Activated T-cell treated with anti-CD3 and anti-CD28 coated beads for 4 hours (primary cell): ENCODE results near the gene PPIL4.

Source experiments
- DNase-seq: peaks from one replicate; pipeline ENCODE4 v3.0.0-alpha.2; 2020

The PPIL4 gene, protein sequence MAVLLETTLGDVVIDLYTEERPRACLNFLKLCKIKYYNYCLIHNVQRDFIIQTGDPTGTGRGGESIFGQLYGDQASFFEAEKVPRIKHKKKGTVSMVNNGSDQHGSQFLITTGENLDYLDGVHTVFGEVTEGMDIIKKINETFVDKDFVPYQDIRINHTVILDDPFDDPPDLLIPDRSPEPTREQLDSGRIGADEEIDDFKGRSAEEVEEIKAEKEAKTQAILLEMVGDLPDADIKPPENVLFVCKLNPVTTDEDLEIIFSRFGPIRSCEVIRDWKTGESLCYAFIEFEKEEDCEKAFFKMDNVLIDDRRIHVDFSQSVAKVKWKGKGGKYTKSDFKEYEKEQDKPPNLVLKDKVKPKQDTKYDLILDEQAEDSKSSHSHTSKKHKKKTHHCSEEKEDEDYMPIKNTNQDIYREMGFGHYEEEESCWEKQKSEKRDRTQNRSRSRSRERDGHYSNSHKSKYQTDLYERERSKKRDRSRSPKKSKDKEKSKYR

GRCh38 chr6:149545754-149546471 is at the start of gene PPIL4:
Gene PPIL4 (minus strand): TSS chr6:149546043. CDS start chr6:149546005, 38 bp downstream.
- DNase-seq, result peak; percentile 94

DNA sequence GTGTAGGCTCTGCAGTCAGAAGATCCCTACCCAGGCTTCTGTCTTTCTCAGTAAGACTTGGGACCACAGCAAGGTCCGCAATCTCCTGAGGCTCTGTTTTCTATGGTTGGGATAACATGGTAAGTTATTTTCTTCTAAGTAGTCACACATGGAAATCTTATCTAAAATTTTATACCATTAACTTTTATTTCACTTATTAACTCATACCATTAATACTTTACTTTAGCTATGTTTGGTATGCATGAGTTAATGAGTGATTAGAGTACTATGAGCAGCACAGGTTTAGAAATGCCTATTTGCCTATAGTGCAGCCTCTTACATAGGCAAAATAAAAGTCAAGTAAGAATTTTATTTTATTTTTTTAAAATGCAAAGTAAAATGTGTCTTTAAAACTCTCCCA is 47.6 kb upstream of the PPIL4 start:
- no peak for DNase-seq

- DNase-seq, result no peak
Measured at GRCh38 chr6:149592983-149593382, 47.1 kb upstream of the PPIL4 start.

DNA sequence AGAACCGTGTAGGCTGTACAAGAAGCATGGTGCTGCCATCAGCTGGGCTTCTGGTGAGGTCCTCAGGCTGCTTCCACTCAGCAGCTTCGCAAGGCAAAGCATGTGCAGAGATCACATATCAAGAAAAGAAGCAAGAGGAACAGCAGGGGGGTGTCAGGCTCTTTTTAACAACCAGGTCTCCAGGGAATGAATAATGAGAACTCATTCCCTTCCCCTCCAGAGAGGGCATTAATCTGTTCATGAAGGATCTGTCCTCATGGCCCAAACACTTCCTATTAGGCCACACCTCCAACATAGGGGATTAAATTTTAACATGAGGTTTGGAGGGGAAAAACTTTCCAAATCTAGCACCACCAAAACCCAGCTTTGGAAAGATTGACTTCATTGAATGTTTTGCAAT is 40.3 kb upstream of the PPIL4 start:
- no peak for DNase-seq

- no peak for DNase-seq
Measured at GRCh38 chr6:149581349-149581748, 35.5 kb upstream of the PPIL4 start.

- DNase-seq, result no peak
Measured at GRCh38 chr6:149580880-149581279, 35.0 kb upstream of the PPIL4 start.

- no peak for DNase-seq
Measured at GRCh38 chr6:149567945-149568585, 22.2 kb upstream of the PPIL4 start.

- no peak for DNase-seq
Measured at GRCh38 chr6:149567194-149567586, 21.3 kb upstream of the PPIL4 start.

DNA sequence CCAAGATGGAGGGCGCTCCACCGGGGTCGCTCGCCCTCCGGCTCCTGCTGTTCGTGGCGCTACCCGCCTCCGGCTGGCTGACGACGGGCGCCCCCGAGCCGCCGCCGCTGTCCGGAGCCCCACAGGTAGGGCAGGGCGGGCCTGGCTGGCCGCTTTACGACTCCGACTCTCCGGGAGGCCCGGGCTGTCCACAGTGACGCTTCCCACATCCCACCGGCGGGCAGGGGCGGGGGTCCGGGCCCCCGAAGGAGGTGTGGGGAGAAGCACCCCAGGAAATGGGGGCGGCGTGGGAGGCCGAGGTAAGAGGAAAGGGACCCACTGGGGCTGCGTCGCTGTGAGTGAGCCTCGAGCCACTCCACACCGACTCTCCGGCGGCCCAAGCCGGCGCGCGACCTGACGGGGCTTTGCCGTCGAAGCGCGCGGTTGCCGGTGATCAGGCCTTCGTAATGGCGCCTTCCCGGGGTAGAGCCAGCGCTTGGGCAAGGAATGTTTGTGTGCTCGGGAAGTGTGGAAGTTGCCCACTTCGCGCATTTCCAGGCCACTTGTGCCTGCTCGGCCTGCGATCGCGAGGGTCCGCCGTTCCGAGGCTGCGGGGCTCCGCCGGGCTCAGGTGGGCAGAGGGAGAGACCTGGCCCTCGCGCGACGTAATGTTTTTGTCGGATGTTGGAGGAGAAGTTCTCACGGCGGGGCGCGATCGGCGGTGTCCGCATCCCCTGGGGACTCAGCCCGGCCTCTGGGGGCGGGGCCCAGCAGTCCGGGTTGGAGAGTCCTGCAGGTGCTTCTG is 20.8 kb upstream of the PPIL4 start:
- peak; percentile 58 for DNase-seq

DNA sequence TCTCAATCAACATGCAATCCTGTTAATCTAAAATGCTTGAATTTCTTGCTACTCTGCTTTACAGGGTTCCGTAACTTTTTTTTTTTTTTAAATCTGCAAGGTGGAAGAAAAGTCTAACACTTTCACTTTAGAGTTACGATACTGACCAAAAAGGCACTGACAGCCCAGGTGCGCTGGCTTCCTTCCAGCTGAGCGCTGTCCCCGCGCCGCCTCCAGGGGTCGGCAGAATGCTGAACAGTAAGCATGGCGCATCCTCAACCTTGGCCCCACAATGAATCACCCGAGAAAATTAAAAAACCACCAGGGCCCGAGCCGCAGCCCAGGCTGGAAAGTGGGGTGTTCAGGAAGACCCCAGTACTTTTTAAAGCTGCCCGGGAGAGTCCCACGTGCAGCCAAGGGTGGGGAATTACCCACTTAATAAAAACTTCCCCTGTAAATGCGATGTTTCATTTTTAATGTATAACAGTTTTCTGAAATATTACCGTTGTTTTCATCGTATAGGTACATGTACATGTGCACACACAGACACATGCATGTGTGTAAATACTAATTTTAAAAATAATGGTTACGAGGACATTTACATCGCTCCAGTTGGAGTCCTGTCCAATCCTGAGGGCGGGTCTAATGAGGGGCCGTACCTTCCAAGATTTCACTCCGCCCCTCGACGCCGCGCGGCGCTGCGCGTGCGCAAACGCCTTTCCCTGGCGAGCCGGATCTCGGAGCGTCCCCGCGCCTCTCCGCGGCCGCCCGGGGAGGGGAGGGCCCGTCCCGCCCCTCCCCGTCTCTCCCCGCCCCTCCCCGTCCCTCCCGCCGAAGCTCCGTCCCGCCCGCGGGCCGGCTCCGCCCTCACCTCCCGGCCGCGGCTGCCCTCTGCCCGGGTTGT is 19.9 kb upstream of the PPIL4 start, which contains the start of gene GINM1:
Gene GINM1, plus strand, starts transcription at position 849 of the 883 bp plus-strand sequence. CDS start 40 bp downstream, outside the sequence.
- DNase-seq, result peak; percentile 94

DNA sequence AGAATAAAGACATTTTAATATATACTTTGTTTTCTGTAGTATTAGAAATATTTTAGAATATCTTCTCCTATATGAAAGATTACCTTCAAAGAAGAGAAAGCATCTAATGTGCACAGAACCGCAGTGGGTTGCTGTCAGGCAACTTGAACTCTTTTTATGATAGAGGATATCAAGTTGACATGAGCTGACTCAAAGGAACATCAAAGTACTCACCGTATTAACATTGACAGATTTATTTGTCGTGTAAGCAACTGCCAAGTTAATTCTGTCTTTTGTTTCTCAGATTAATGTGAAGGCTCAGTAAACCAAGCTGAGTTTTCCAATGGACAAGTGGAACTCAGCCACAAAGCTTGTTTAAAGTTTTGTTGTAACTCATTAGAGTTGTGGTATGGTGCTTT is 18.1 kb upstream of the PPIL4 start:
- no peak for DNase-seq

DNA sequence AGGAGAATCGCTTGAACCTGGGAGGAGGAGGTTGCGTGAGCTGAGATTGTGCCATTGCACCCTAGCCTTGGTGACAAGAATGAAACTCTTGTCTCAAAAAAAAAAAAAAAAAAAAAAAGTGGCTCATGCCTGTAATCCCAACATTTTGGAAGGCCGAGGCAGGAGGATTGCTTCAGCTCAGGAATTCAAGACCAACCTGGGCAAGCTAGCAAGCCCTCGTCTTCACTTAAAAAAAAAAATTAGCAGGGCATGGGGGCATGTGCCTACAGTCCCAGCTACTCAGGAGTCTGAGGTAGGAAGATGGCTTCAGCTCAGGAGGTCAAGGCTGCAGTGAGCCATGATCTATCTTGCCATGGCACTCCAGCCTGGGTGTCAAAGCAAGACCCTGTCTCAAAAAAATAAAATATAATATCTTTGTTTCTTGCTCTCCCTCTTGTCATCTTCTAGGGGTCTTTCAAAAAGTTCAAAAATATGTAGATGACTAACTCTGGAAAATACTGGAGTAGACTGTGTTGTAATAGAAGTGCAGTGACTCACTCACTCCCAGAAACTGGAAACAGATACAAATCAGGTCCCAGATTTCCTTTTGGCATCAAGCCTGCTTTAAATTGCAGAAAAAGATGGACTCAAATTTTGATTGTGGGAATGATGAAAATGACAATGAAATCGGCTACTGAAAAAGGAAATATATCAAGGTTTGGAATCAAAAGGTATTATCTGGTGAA is 17.5 kb upstream of the PPIL4 start:
- DNase-seq, result no peak

DNA sequence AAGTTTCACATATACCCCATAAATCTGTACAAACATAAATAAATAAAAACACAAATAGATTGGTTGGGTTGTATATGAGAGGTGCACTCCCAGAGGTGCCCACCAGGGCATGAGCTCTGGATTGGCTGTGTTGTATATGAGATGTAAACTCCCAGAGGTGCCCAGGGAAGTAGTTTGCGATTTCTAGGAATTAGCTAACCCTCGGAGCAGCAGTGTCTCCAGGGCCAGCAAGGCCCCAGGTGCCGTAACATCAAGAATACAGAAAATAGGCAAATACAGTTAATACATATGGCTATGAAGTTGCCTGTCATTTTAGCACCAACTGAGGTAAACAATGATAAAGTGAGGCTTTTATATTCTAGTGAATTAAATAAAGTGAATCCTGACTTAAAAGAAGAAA is 14.9 kb upstream of the PPIL4 start:
- no peak for DNase-seq

DNA sequence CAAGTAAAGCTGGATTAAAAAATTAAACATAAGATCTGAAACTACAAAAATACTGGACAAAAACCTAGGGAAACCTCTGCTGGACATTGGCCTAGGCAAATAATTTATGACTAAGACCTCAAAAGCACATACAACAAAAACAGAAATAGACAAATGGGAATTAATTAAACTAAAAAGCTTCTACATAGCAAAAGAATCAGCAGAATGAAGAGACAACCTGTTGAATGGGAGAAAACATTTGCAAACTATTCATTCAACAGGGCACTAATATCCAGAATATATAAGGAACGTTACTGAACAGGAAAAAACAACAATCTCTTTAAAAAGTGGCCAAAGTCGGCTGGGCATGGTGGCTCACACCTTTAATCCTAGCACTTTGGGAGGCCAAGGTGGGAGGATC is 13.5 kb upstream of the PPIL4 start:
- no peak for DNase-seq

DNA sequence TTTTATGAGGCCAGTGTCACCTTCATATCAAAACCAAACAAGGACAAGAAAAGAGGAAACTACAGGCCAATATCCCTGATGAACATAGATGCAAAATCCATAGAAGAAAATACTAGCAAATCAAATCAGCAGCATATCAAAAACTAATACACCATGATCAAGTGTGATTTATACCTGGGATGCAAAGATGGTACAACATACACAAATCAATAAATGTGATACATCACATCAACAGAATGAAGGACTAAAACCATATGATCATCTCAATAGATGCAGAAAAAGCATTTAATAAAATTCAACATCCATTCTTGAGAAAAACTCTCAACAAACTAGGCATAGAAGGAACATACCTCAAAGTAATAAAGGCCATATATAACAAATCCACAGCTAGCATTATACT is 12.2 kb upstream of the PPIL4 start:
- no peak for DNase-seq

- no peak for DNase-seq
Measured at GRCh38 chr6:149551920-149552319, 6.1 kb upstream of the PPIL4 start.

DNA sequence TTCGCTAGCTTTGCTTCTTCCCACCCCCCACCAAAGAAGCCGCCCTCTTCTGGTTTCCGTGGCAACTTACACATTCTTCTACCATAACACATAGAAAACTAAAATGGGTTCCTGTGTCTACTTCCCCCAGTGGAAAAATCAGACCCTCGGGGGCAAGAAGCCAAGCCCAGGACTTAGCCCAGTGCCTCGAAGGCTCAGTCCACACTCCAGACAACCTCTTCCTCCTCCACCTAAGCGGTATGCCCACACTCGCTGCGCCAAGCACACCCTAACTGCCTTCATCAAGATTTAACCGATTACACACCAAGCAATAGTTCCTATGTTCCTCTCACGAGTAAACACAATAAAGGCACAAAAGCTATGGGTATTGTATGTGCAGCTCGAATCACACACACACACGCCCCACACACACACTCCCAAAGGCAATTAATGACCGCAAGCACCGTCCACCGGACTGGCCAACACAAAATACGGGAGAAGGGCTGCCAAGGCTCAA is 537 bp downstream of the PPIL4 start:
- peak; percentile 40 for DNase-seq

- no peak for DNase-seq
Measured at GRCh38 chr6:149544646-149545257, 1.1 kb downstream of the PPIL4 start.

- DNase-seq, result no peak
Measured at GRCh38 chr6:149541139-149541538, 4.7 kb downstream of the PPIL4 start.

- no peak for DNase-seq
Measured at GRCh38 chr6:149534742-149535141, 11.1 kb downstream of the PPIL4 start.
